ENCODE data around the gene CAMP.

CAMP gene

GRCh38 chr3:48185129-48185528 lies 38.2 kb upstream of the CAMP start:
- no peak for DNase-seq (ENCODE audit: extremely low read depth, insufficient read length)
- no peak overlapping the region for H3K4me3 ChIP-seq (replicated peaks; ENCODE audit: low read depth, low read length)
- no peaks in the 10 kb centered on the region for H3K27me3 ChIP-seq (replicated peaks; ENCODE audit: control insufficient read depth, insufficient read depth, low read length)
- peaks cover 17% of the 10 kb centered on the region for H3K36me3 ChIP-seq (ENCODE audit: control insufficient read depth, insufficient read depth, low read length)
- TF ChIP-seq CTCF (IDR thresholded peaks at IDR 0.05; ENCODE audit: insufficient read depth, low read length, poor library complexity, severe bottlenecking): no peak

GRCh38 chr3:48186631-48187300 lies 36.5 kb upstream of the CAMP start:
- TF ChIP-seq CTCF (IDR thresholded peaks at IDR 0.05; ENCODE audit: insufficient read depth, low read length, poor library complexity, severe bottlenecking): no peak
- peaks cover 13% of the 10 kb centered on the region for H3K36me3 ChIP-seq (ENCODE audit: control insufficient read depth, insufficient read depth, low read length)
- no peak for DNase-seq (ENCODE audit: extremely low read depth, insufficient read length)
- no peaks in the 10 kb centered on the region for H3K27me3 ChIP-seq (replicated peaks; ENCODE audit: control insufficient read depth, insufficient read depth, low read length)
- peak overlapping the region; percentile 65 for H3K4me3 ChIP-seq (replicated peaks; ENCODE audit: low read depth, low read length)

- peaks cover 11% of the 10 kb centered on the region for H3K36me3 ChIP-seq (ENCODE audit: control insufficient read depth, insufficient read depth, low read length)
- no peak for DNase-seq (ENCODE audit: extremely low read depth, insufficient read length)
Observed at GRCh38 chr3:48187301-48187578, 36.1 kb upstream of the CAMP start.

GRCh38 chr3:48187579-48188265 lies 35.6 kb upstream of the CAMP start:
- Histone ChIP-seq H3K36me3 (ENCODE audit: control insufficient read depth, insufficient read depth, low read length) (peaks cover 8% of the 10 kb centered on the region), H3K4me3 (replicated peaks; ENCODE audit: low read depth, low read length) (peak overlapping the region; percentile 65), H3K27me3 (replicated peaks; ENCODE audit: control insufficient read depth, insufficient read depth, low read length) (no peaks in the 10 kb centered on the region)
- TF ChIP-seq CTCF (IDR thresholded peaks at IDR 0.05; ENCODE audit: insufficient read depth, low read length, poor library complexity, severe bottlenecking): no peak
- no peak for DNase-seq (ENCODE audit: extremely low read depth, insufficient read length)

More at GRCh38 chr3:48187301-48187578, 36.1 kb upstream of the CAMP start:
- no peaks in the 10 kb centered on the region for H3K27me3 ChIP-seq (replicated peaks; ENCODE audit: control insufficient read depth, insufficient read depth, low read length)
- TF ChIP-seq CTCF (IDR thresholded peaks at IDR 0.05; ENCODE audit: insufficient read depth, low read length, poor library complexity, severe bottlenecking): no peak
- peak overlapping the region; percentile 65 for H3K4me3 ChIP-seq (replicated peaks; ENCODE audit: low read depth, low read length)

- peak within 1 kb of the TSS; percentile 65 for H3K4me3 ChIP-seq (replicated peaks; ENCODE audit: low read depth, low read length)
- no peak for TF ChIP-seq CTCF (IDR thresholded peaks at IDR 0.05; ENCODE audit: insufficient read depth, low read length, poor library complexity, severe bottlenecking)
- H3K36me3 ChIP-seq (ENCODE audit: control insufficient read depth, insufficient read depth, low read length): peaks cover 4% of the 10 kb centered on the region
- peak; percentile 95 for DNase-seq (ENCODE audit: extremely low read depth, insufficient read length)
- no peaks in the 10 kb centered on the region for H3K27me3 ChIP-seq (replicated peaks; ENCODE audit: control insufficient read depth, insufficient read depth, low read length)
Observed at GRCh38 chr3:48188266-48189201, 34.8 kb upstream of the CAMP start, which contains the start of gene CDC25A. Gene CDC25A, minus strand, starts transcription at chr3:48188417. Its CDS starts 470 bp downstream, at chr3:48187947.

Data from GM06990 (cell line).